ENCODE measurements around the gene NDUFAF8. TPM values are rescaled to one million over a fixed set of nuclear protein-coding genes. Genes with fewer than 3 reads are reported as not detected.

Gene NDUFAF8
- total RNA-seq, 1 donor from 2014 or later: 47.6 TPM

DNA sequence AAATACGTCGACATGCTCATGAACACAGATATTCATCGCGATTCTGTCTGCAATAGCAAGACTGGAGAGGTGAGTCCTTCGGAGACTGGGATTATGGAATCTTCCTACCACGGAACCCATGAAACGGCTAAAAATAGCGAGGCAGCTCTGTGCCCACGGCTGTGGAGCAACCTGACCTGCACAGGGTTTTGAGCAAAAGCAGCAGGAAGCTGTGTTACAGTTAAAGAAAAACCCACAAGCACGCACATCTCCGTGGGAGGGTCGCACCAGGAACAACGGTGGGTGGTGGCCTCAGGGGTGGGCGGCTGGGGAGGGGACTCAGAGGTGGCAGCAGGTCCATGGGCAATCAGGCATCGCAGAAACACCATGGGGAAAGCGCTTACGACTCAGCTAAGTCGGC lies 31.2 kb downstream of the NDUFAF8 start:
- Mint-ChIP-seq H3K9me3 (no peaks in the 10 kb centered on the region), H3K36me3 (peaks cover 41% of the 10 kb centered on the region), H3K4me1 (no peaks in the 10 kb centered on the region), H3K27me3 (ENCODE audit: low read depth) (no peaks in the 10 kb centered on the region), H3K4me3 (no peak overlapping the region), H3K27ac (no peak overlapping the region)
- DNase-seq (ENCODE audit: low spot score in 2 of 2, unreplicated experiment in 2 of 2): no peak
- TF ChIP-seq CTCF (IDR thresholded peaks at IDR 0.05; ENCODE audit: unreplicated experiment): no peak

DNA sequence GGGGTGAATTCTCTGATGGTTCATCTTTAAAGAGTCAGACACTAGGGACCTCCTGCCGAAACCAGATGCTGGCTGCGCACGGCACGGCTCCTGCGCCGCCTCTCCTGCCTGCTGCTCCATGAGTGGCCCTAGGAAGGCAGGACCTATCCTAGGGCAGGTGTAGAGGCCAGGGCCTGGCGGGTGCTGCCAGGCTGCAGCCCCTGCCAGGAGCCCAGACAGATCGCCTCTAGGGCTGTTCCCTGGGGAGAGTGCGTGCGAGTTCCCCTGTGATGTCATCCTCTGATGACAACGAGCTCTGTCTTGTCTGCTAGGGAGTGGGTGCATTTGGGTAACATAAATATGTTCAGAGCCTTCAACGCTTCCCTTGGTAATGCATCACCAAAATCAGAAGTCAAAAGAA lies 32.1 kb downstream of the NDUFAF8 start:
- Mint-ChIP-seq H3K4me1 (no peaks in the 10 kb centered on the region), H3K27me3 (ENCODE audit: low read depth) (no peaks in the 10 kb centered on the region), H3K27ac (no peak overlapping the region), H3K36me3 (peaks cover 40% of the 10 kb centered on the region), H3K4me3 (no peak overlapping the region), H3K9me3 (no peaks in the 10 kb centered on the region)
- no peak for TF ChIP-seq CTCF (IDR thresholded peaks at IDR 0.05; ENCODE audit: unreplicated experiment)
- no peak for DNase-seq (ENCODE audit: low spot score in 2 of 2, unreplicated experiment in 2 of 2)

- Mint-ChIP-seq H3K4me1 (no peaks in the 10 kb centered on the region), H3K4me3 (no peak overlapping the region), H3K27ac (no peak overlapping the region), H3K36me3 (peaks cover 37% of the 10 kb centered on the region), H3K9me3 (no peaks in the 10 kb centered on the region), H3K27me3 (ENCODE audit: low read depth) (no peaks in the 10 kb centered on the region)
- no peak for TF ChIP-seq CTCF (IDR thresholded peaks at IDR 0.05; ENCODE audit: unreplicated experiment)
- DNase-seq (ENCODE audit: low spot score in 2 of 2, unreplicated experiment in 2 of 2): no peak
Observed at GRCh38 chr17:81272616-81273015, 33.5 kb downstream of the NDUFAF8 start.

DNA sequence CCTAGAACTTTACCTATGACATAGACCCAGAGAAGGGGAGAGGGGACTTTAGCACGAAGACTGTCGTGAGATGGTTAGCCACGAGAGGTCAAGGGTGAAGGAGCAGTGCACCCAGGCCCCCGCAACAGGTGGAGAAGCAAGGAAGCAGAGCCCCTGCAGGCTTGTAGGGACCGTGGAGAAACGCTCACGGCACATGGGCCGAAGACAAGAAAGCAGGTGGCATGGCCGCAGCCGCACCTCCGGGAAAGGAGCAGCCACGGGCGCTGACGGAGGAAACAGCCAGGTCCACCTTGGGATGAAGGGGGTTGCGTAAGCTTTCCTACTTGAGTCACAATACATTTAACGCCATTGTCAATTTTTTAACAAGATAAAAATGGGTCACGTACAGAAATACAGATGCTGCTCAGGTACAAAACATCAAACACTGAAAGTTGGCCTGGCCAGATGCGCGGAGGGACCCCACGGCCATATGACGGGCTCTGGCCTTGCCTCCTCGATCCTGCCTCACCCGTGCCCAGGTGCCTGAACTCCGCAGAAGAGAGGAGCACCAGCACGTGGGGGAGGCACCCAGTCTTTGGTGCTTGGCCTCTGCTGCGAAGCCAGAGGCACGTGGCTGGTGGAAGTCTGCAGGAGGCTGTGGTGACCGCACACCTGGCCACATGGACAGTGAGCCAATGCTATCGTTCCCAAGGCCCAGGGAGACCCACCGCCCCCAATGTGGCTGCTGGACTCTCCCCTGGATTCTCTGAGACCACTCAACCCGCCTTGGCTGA lies 34.8 kb downstream of the NDUFAF8 start:
- Mint-ChIP-seq H3K36me3 (peaks cover 27% of the 10 kb centered on the region), H3K27me3 (ENCODE audit: low read depth) (no peaks in the 10 kb centered on the region)

DNA sequence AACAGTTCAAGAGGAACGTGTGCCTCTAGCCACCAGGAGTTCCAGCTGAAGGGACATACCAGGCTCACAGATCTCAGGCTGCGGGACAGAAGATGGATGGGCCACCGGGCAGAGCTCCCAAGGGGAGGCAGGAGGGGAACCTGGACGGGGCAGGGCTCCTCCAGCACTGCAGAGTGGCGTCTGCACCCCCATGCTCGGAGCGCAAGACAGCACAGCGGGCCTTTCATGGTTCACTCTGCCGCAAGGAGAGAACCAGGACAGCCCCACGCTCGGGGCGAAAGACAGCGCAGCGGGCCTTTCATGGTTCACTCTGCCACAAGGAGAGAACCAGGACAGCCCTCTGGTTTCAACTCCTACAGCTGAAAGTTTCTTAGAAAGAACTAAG lies 35.3 kb downstream of the NDUFAF8 start:
- Mint-ChIP-seq H3K27ac (no peak overlapping the region), H3K36me3 (peaks cover 21% of the 10 kb centered on the region), H3K4me3 (no peak overlapping the region), H3K9me3 (no peaks in the 10 kb centered on the region), H3K27me3 (ENCODE audit: low read depth) (no peaks in the 10 kb centered on the region), H3K4me1 (no peaks in the 10 kb centered on the region)
- no peak for TF ChIP-seq CTCF (IDR thresholded peaks at IDR 0.05; ENCODE audit: unreplicated experiment)
- DNase-seq (ENCODE audit: low spot score in 2 of 2, unreplicated experiment in 2 of 2): no peak

More for the DNA sequence above, 34.8 kb downstream of the NDUFAF8 start:
- Mint-ChIP-seq H3K9me3 (no peaks in the 10 kb centered on the region), H3K4me1 (no peaks in the 10 kb centered on the region), H3K27ac (no peak overlapping the region), H3K4me3 (no peak overlapping the region)
- no peak for TF ChIP-seq CTCF (IDR thresholded peaks at IDR 0.05; ENCODE audit: unreplicated experiment)
- DNase-seq (ENCODE audit: low spot score in 2 of 2, unreplicated experiment in 2 of 2): no peak

All from mesothelial cell of epicardium (in vitro differentiated cells).